ENCODE results near the gene TOMM20L.

GRCh38 chr14:58356268-58356667, 39.5 kb upstream of the TOMM20L start:
- TF ChIP-seq CTCF (IDR thresholded peaks at IDR 0.05) = no peak
- no peak for TF ChIP-seq POLR2A (IDR thresholded peaks at IDR 0.05)
